Immature natural killer cell (primary cell): ENCODE results near the gene SPATA6. TPM values are rescaled to one million over a fixed set of nuclear protein-coding genes. Genes with fewer than 3 reads are reported as not detected.
"Not testable (repeated sequence)": the region's sequence is repeated elsewhere in the genome, so short reads cannot be mapped to it uniquely, and the experiment has no call there.

Experiments
- DNase-seq, 3 donors: peaks; one replicate each; pipeline ENCODE4 v3.0.0; 2022; ENCODE audit warnings: mixed read lengths in 1 of 3
- H3K27ac Mint-ChIP-seq, 6 donors: one replicate each; pipeline ENCODE4 v1.8.0; 2020; ENCODE audit warnings: mixed read lengths in 6 of 6, mild to moderate bottlenecking in 5 of 6, inconsistent platforms in 4 of 6, moderate library complexity in 3 of 6
- H3K27me3 Mint-ChIP-seq, 3 donors: one replicate each; pipeline ENCODE4 v1.8.0; 2020 to 2021; ENCODE audit warnings: low read depth in 3 of 3, mild to moderate bottlenecking in 3 of 3, mixed read lengths in 3 of 3, moderate library complexity in 3 of 3, inconsistent platforms in 1 of 3
- H3K36me3 Mint-ChIP-seq, 3 donors: one replicate each; pipeline ENCODE4 v1.8.0; 2020; ENCODE audit warnings: mixed read lengths in 3 of 3, inconsistent platforms in 2 of 3, mild to moderate bottlenecking in 2 of 3
- H3K4me1 Mint-ChIP-seq, 2 donors: one replicate each; pipeline ENCODE4 v1.8.0; 2020; ENCODE audit warnings: inconsistent platforms in 2 of 2, mild to moderate bottlenecking in 2 of 2, mixed read lengths in 2 of 2, moderate library complexity in 1 of 2
- H3K4me3 Mint-ChIP-seq, 5 donors: one replicate each; pipeline ENCODE4 v1.8.0; 2020; ENCODE audit warnings: mild to moderate bottlenecking in 5 of 5, mixed read lengths in 5 of 5, inconsistent platforms in 3 of 5, moderate library complexity in 3 of 5
- H3K9me3 Mint-ChIP-seq, 6 donors: one replicate each; pipeline ENCODE4 v1.8.0; 2020; ENCODE audit warnings: mild to moderate bottlenecking in 6 of 6, mixed read lengths in 6 of 6, inconsistent platforms in 4 of 6, moderate library complexity in 3 of 6
- polyA plus RNA-seq, 3 donors: library from polyadenylated mRNA; unstranded; fragments of 300-500 nt; fragmentation: Illumina TruSeq; gene quantifications; one replicate each; pipeline ENCODE4 v1.2.3, GENCODE V29; 2021

The SPATA6 gene
- polyA plus RNA-seq, 3 donors from 2014 or later: 1.1 to 2.5 TPM; not detected in 1

- peaks cover 0 to 6% (median 1%) of the 10 kb centered on the region in 3 donors for H3K27me3 Mint-ChIP-seq
- no peaks in the 10 kb centered on the region for H3K4me1 Mint-ChIP-seq
- H3K36me3 Mint-ChIP-seq: peaks cover 3 to 6% (median 4%) of the 10 kb centered on the region in 3 donors
- no peak for DNase-seq
- H3K27ac Mint-ChIP-seq: no peak overlapping the region
- H3K4me3 Mint-ChIP-seq: no peak overlapping the region
- H3K9me3 Mint-ChIP-seq: peaks cover 0 to 8% (median 0%) of the 10 kb centered on the region in 6 donors
Observed at GRCh38 chr1:48439380-48439779, 32.6 kb downstream of the SPATA6 start.

- DNase-seq, H3K4me3 Mint-ChIP-seq, H3K4me1 Mint-ChIP-seq, H3K27me3 Mint-ChIP-seq, H3K36me3 Mint-ChIP-seq, H3K9me3 Mint-ChIP-seq, H3K27ac Mint-ChIP-seq: not testable (repeated sequence)
Observed at GRCh38 chr1:48437379-48437778, 34.6 kb downstream of the SPATA6 start.

- peaks cover 0 to 10% (median 2%) of the 10 kb centered on the region in 3 donors for H3K27me3 Mint-ChIP-seq
- H3K4me3 Mint-ChIP-seq, H3K9me3 Mint-ChIP-seq, DNase-seq, H3K27ac Mint-ChIP-seq, H3K4me1 Mint-ChIP-seq: not testable (repeated sequence)
- peaks cover 3 to 11% (median 4%) of the 10 kb centered on the region in 3 donors for H3K36me3 Mint-ChIP-seq
Observed at GRCh38 chr1:48435312-48436002, 36.5 kb downstream of the SPATA6 start.

- Mint-ChIP-seq H3K36me3 (peaks cover 0 to 4% (median 0%) of the 10 kb centered on the region in 3 donors), H3K27me3 (peaks cover 0 to 12% (median 2%) of the 10 kb centered on the region in 3 donors), H3K9me3 (peaks cover 0 to 4% (median 2%) of the 10 kb centered on the region in 6 donors), H3K4me1 (no peaks in the 10 kb centered on the region), H3K27ac (no peak overlapping the region), H3K4me3 (no peak overlapping the region)
- no peak for DNase-seq
Observed at GRCh38 chr1:48430832-48431231, 41.2 kb downstream of the SPATA6 start.

GRCh38 chr1:48422009-48422408, 50.0 kb downstream of the SPATA6 start:
- H3K4me3 Mint-ChIP-seq: no peak overlapping the region
- no peaks in the 10 kb centered on the region for H3K4me1 Mint-ChIP-seq
- H3K27me3 Mint-ChIP-seq: no peaks in the 10 kb centered on the region
- DNase-seq: no peak
- H3K9me3 Mint-ChIP-seq: peaks cover 0 to 3% (median 0%) of the 10 kb centered on the region in 6 donors
- no peak overlapping the region for H3K27ac Mint-ChIP-seq
- no peaks in the 10 kb centered on the region for H3K36me3 Mint-ChIP-seq

GRCh38 chr1:48418742-48419141, 53.3 kb downstream of the SPATA6 start:
- no peak for DNase-seq
- H3K4me3 Mint-ChIP-seq: no peak overlapping the region
- H3K4me1 Mint-ChIP-seq: no peaks in the 10 kb centered on the region
- H3K36me3 Mint-ChIP-seq: no peaks in the 10 kb centered on the region
- peaks cover 0 to 6% (median 0%) of the 10 kb centered on the region in 6 donors for H3K9me3 Mint-ChIP-seq
- H3K27ac Mint-ChIP-seq: no peak overlapping the region
- peaks cover 0 to 3% (median 2%) of the 10 kb centered on the region in 3 donors for H3K27me3 Mint-ChIP-seq

- Mint-ChIP-seq H3K27ac (no peak overlapping the region), H3K4me3 (no peak overlapping the region)
Observed at GRCh38 chr1:48415050-48415449, 57.0 kb downstream of the SPATA6 start.

GRCh38 chr1:48414264-48414663, 57.7 kb downstream of the SPATA6 start:
- DNase-seq: no peak
- Mint-ChIP-seq H3K4me1 (no peaks in the 10 kb centered on the region), H3K4me3 (no peak overlapping the region), H3K9me3 (peaks cover 0 to 4% (median 0%) of the 10 kb centered on the region in 6 donors), H3K36me3 (no peaks in the 10 kb centered on the region), H3K27me3 (peaks cover 2 to 3% (median 3%) of the 10 kb centered on the region in 3 donors), H3K27ac (no peak overlapping the region)

More at GRCh38 chr1:48415050-48415449, 57.0 kb downstream of the SPATA6 start:
- peaks cover 2 to 3% (median 3%) of the 10 kb centered on the region in 3 donors for H3K27me3 Mint-ChIP-seq
- no peaks in the 10 kb centered on the region for H3K36me3 Mint-ChIP-seq
- H3K9me3 Mint-ChIP-seq: peaks cover 0 to 6% (median 0%) of the 10 kb centered on the region in 6 donors
- H3K4me1 Mint-ChIP-seq: no peaks in the 10 kb centered on the region
- no peak for DNase-seq

GRCh38 chr1:48405940-48406339, 66.1 kb downstream of the SPATA6 start:
- H3K27ac Mint-ChIP-seq: no peak overlapping the region
- no peak overlapping the region for H3K4me3 Mint-ChIP-seq
- peaks cover 0 to 3% (median 3%) of the 10 kb centered on the region in 3 donors for H3K36me3 Mint-ChIP-seq
- no peaks in the 10 kb centered on the region for H3K9me3 Mint-ChIP-seq
- H3K27me3 Mint-ChIP-seq: peaks cover 0 to 3% (median 0%) of the 10 kb centered on the region in 3 donors
- DNase-seq: no peak
- no peaks in the 10 kb centered on the region for H3K4me1 Mint-ChIP-seq

GRCh38 chr1:48405400-48405799, 66.6 kb downstream of the SPATA6 start:
- Mint-ChIP-seq H3K27ac (no peak overlapping the region), H3K9me3 (no peaks in the 10 kb centered on the region), H3K27me3 (peaks cover 0 to 1% (median 0%) of the 10 kb centered on the region in 3 donors), H3K4me3 (no peak overlapping the region), H3K36me3 (peaks cover 0 to 4% (median 3%) of the 10 kb centered on the region in 3 donors), H3K4me1 (no peaks in the 10 kb centered on the region)
- DNase-seq: no peak

GRCh38 chr1:48402599-48402998, 69.4 kb downstream of the SPATA6 start:
- no peak overlapping the region for H3K27ac Mint-ChIP-seq
- peaks cover 0 to 3% (median 1%) of the 10 kb centered on the region in 3 donors for H3K27me3 Mint-ChIP-seq
- H3K9me3 Mint-ChIP-seq: no peaks in the 10 kb centered on the region

GRCh38 chr1:48396208-48396607, 75.8 kb downstream of the SPATA6 start:
- Mint-ChIP-seq H3K9me3 (no peaks in the 10 kb centered on the region), H3K36me3 (peaks cover 0 to 4% (median 0%) of the 10 kb centered on the region in 3 donors), H3K27ac (no peak overlapping the region), H3K27me3 (peaks cover 0 to 3% (median 1%) of the 10 kb centered on the region in 3 donors), H3K4me3 (no peak overlapping the region), H3K4me1 (no peaks in the 10 kb centered on the region)
- no peak for DNase-seq

More at GRCh38 chr1:48402599-48402998, 69.4 kb downstream of the SPATA6 start:
- Mint-ChIP-seq H3K4me3 (no peak overlapping the region), H3K4me1 (no peaks in the 10 kb centered on the region), H3K36me3 (peaks cover 0 to 4% (median 0%) of the 10 kb centered on the region in 3 donors)
- no peak for DNase-seq

GRCh38 chr1:48391926-48392325, 80.1 kb downstream of the SPATA6 start:
- H3K27ac Mint-ChIP-seq: no peak overlapping the region
- H3K9me3 Mint-ChIP-seq: no peaks in the 10 kb centered on the region
- H3K4me1 Mint-ChIP-seq: peaks cover 0 to 2% of the 10 kb centered on the region in 2 donors
- H3K4me3 Mint-ChIP-seq: no peak overlapping the region
- H3K36me3 Mint-ChIP-seq: no peaks in the 10 kb centered on the region
- no peak for DNase-seq
- H3K27me3 Mint-ChIP-seq: peaks cover 0 to 3% (median 1%) of the 10 kb centered on the region in 3 donors

GRCh38 chr1:48387409-48387808, 84.6 kb downstream of the SPATA6 start:
- Mint-ChIP-seq H3K27me3 (peaks cover 0 to 3% (median 1%) of the 10 kb centered on the region in 3 donors), H3K4me3 (no peak overlapping the region), H3K9me3 (no peaks in the 10 kb centered on the region), H3K4me1 (peaks cover 0 to 2% of the 10 kb centered on the region in 2 donors), H3K27ac (no peak overlapping the region), H3K36me3 (no peaks in the 10 kb centered on the region)
- DNase-seq: no peak
